Heart right ventricle (tissue), 16 donors: Measurements from ENCODE around the gene CEP72. TPM values are rescaled to one million over a fixed set of nuclear protein-coding genes. Genes with fewer than 3 reads are reported as not detected.

Source experiments
- ATAC-seq, 8 donors: fragments of 200-7000 bp; cut with Tn5 transposase; one replicate each; pipeline ENCODE4 v1.9.1; 2020; ENCODE audit warnings: mild to moderate bottlenecking in 8 of 8, moderate library complexity in 8 of 8, moderate number of reproducible peaks in 1 of 8
- DNase-seq, 2 donors: peaks; one replicate each; pipeline ENCODE4 v3.0.0-alpha.2; 2020
- H3K27ac ChIP-seq, 10 donors: fragments of 200-600 bp; sonication (generic) in 2 of 10; one replicate each; pipeline versions ENCODE4 v1.5.0 to v1.8.0; 2020 to 2022; ENCODE audit warnings: mild to moderate bottlenecking in 3 of 10
- H3K27me3 ChIP-seq, 7 donors: fragments of 200-600 bp; one replicate each; pipeline ENCODE4 v1.8.0; 2021 to 2022; ENCODE audit warnings: mild to moderate bottlenecking in 2 of 7
- H3K36me3 ChIP-seq, 9 donors: fragments of 200-600 bp; sonication (generic) in 1 of 9; one replicate each; pipeline versions ENCODE4 v1.5.0 to v1.8.0; 2020 to 2022; ENCODE audit warnings: mild to moderate bottlenecking in 2 of 9
- H3K4me1 ChIP-seq, 9 donors: fragments of 200-600 bp; sonication (generic) in 1 of 9; one replicate each; pipeline versions ENCODE4 v1.5.0 to v1.8.0; 2020 to 2022; ENCODE audit warnings: mild to moderate bottlenecking in 4 of 9
- H3K4me3 ChIP-seq, 10 donors: fragments of 200-600 bp; sonication (generic) in 2 of 10; one replicate each; pipeline versions ENCODE4 v1.5.0 to v1.8.0; 2020 to 2022; ENCODE audit warnings: mild to moderate bottlenecking in 7 of 10, moderate library complexity in 2 of 10
- H3K9me3 ChIP-seq, 11 donors: fragments of 200-600 bp in 10 of 11; sonication (generic) in 2 of 11; one replicate each; pipeline versions ENCODE4 v1.5.0 to v1.8.0; 2013 to 2022; ENCODE audit warnings: mild to moderate bottlenecking in 2 of 11, control low read depth in 1 of 11, moderate library complexity in 1 of 11
- CTCF ChIP-seq, 9 donors: fragments of 200-600 bp; sonication (generic) in 2 of 9; IDR thresholded peaks; one replicate each; pipeline versions ENCODE4 v1.5.0 to v1.8.0; 2021 to 2022; ENCODE audit warnings: antibody characterized with exemption in 9 of 9, mild to moderate bottlenecking in 5 of 9, moderate library complexity in 1 of 9
- WGBS, 2 donors: extraction: QIAGEN DNeasy Blood & Tissue Kit; methylation state at CpG; one replicate each; pipeline ENCODE4 v1.1.7; 2013; ENCODE audit warnings: inconsistent platforms in 1 of 2; 5-methylcytosine and 5-hydroxymethylcytosine counted together
- intact Hi-C, 10 donors: fragments of 100-400 bp; cut with DNase I; formaldehyde crosslinking; loops; one replicate each; pipeline versions ENCODE4 v1.11.1 to v1.14.2; 2022
- polyA plus RNA-seq, 2 donors: library from polyadenylated mRNA; stranded (reverse); fragments of 200-250 nt; gene quantifications; one replicate each; pipeline ENCODE4 v1.2.3, GENCODE V29; 2013
- total RNA-seq, 10 donors: library from RNA; stranded (reverse); fragmentation: NEBNext Ultra II Directional in 3 of 10; extraction: Animal tissue kit (Norgen Biotek cat#: 25700) in 3 of 10; gene quantifications; one replicate each; pipeline versions ENCODE4 v1.2.1 to v1.2.4, GENCODE V29; 2021 to 2023
- donor health status: Arrhythmogenic right ventricular cardiomyopathy.
- donor health status: ischemic (EF 13 %, LVEDD 7.1; RV severe dilation, severe dysfunction).
- donor health status: healthy with polysubstance abuse.
- donor health status: DM: no; HTN: yes; CAD: no.
- donor health status: DM: no; HTN: no; CAD: no.
- donor health status: ischemic (EF 25% LVEDD 6.9; RV normal size, moderate dysfunction).
- donor health status: ischemic (EF 25% LVEDD 5.7; RV mildly dilated, moderate dysfunction).
- donor health status: healthy.
- donor health status: DM: yes; HTN: yes; CAD: no.
- donor health status: Ischemic cardiomyopathy.
- donor health status: ischemic (EF 35%, LVEDD 5.7; RV mildly dilated, moderate dysfunction).
- donor health status: nonischemic (EF 11% LVEDD 7.7; RV severe dilation, severe dysfunction).
- donor health status: DM: yes; HTN: yes; CAD: no.
- donor health status: PGD.
- donor health status: ischemic (EF 29% LVEDD 5.4; RV normal size, mild dysfunction).
- donor health status: nonischemic (EF 23%, LVEDD 6.1; RV moderate dilation, normal function).

CEP72 gene
- total and polyA plus RNA-seq, 12 donors, result 0.66 to 2.4 (median 1.4) TPM

GRCh38 chr5:592158-592557, 20.0 kb upstream of the CEP72 start:
- peaks cover 0 to 12% (median 0%) of the 10 kb centered on the region in 11 donors for H3K9me3 ChIP-seq
- TF ChIP-seq CTCF (IDR thresholded peaks at IDR 0.05), result no peak
- intact Hi-C loops, result no loop called here
- H3K36me3 ChIP-seq, result no peaks in the 10 kb centered on the region
- no peak for DNase-seq
- no peak for ATAC-seq
- WGBS, 2 donors, result 66 to 67% methylated on average over 5 of the region's 5 CpGs
- H3K4me1 ChIP-seq, result no peaks in the 10 kb centered on the region
- H3K27ac ChIP-seq, result no peak overlapping the region
- H3K4me3 ChIP-seq, result no peak overlapping the region
- peaks cover 0 to 64% (median 51%) of the 10 kb centered on the region in 7 donors for H3K27me3 ChIP-seq

- WGBS, 2 donors, result 79 to 80% methylated on average over 8 of the region's 8 CpGs
- no peak for ATAC-seq
- no peak overlapping the region for H3K4me3 ChIP-seq
- intact Hi-C loops, result no loop called here
- peaks cover 0 to 12% (median 0%) of the 10 kb centered on the region in 11 donors for H3K9me3 ChIP-seq
- no peak for DNase-seq
- TF ChIP-seq CTCF (IDR thresholded peaks at IDR 0.05), result no peak
- H3K27me3 ChIP-seq, result peaks cover 0 to 68% (median 54%) of the 10 kb centered on the region in 7 donors
- no peaks in the 10 kb centered on the region for H3K36me3 ChIP-seq
- H3K4me1 ChIP-seq, result no peaks in the 10 kb centered on the region
- H3K27ac ChIP-seq, result no peak overlapping the region
Measured at GRCh38 chr5:593511-593910, 18.6 kb upstream of the CEP72 start.

- no peak for TF ChIP-seq CTCF (IDR thresholded peaks at IDR 0.05)
- WGBS, 2 donors, result 35 to 38% methylated on average over 2 of the region's 2 CpGs
- ATAC-seq (no peak), DNase-seq (no peak)
- intact Hi-C loops, result no loop called here
- H3K4me3 ChIP-seq, result no peak overlapping the region
- no peaks in the 10 kb centered on the region for H3K36me3 ChIP-seq
- peaks cover 0 to 12% (median 0%) of the 10 kb centered on the region in 11 donors for H3K9me3 ChIP-seq
- no peak overlapping the region for H3K27ac ChIP-seq
- H3K4me1 ChIP-seq, result no peaks in the 10 kb centered on the region
- peaks cover 0 to 76% (median 52%) of the 10 kb centered on the region in 7 donors for H3K27me3 ChIP-seq
Measured at GRCh38 chr5:594226-594860, 17.8 kb upstream of the CEP72 start.

GRCh38 chr5:595285-595875, 16.8 kb upstream of the CEP72 start:
- Histone ChIP-seq H3K4me1 (no peaks in the 10 kb centered on the region), H3K36me3 (no peaks in the 10 kb centered on the region), H3K4me3 (no peak overlapping the region), H3K27ac (no peak overlapping the region), H3K9me3 (peaks cover 0 to 12% (median 0%) of the 10 kb centered on the region in 11 donors), H3K27me3 (peaks cover 0 to 79% (median 52%) of the 10 kb centered on the region in 7 donors)
- DNase-seq (no peak), ATAC-seq (no peak)
- TF ChIP-seq CTCF (IDR thresholded peaks at IDR 0.05), result no peak
- intact Hi-C loops, result no loop called here
- 82 to 89% methylated on average over 3 of the region's 3 CpGs for WGBS, 2 donors
